A549 (cell line): Measurements from ENCODE around the gene CPA1.

Source experiments
- EP300 ChIP-seq, 2 experiments: fragments of >200 bp; sonication (Bioruptor Twin); formaldehyde crosslinking; IDR thresholded peaks; 2 replicates in 1 of 2; 3 replicates in 1 of 2; pipeline ENCODE4 v1.6.1; 2016 to 2017
- HDAC2 ChIP-seq: fragments of 200-600 bp; sonication (generic); IDR thresholded peaks from 2 replicates; pipeline ENCODE4 v1.6.1; 2016
- HOXA7 ChIP-seq: fragments of 250-450 bp; sonication (Bioruptor Pico); IDR thresholded peaks from 2 replicates; pipeline ENCODE4 v1.5.0; 2020; ENCODE audit warnings: mild to moderate bottlenecking, moderate library complexity
- NPAS2 ChIP-seq: fragments of 250-450 bp; sonication (Bioruptor Pico); IDR thresholded peaks from 2 replicates; pipeline ENCODE4 v1.8.0; 2022; ENCODE audit warnings: mild to moderate bottlenecking, moderate library complexity, borderline replicate concordance
- POLR2A ChIP-seq: IDR thresholded peaks from 2 replicates; pipeline ENCODE4 v1.6.1; 2012; ENCODE audit warnings: mild to moderate bottlenecking, low read length
- SREBF2 ChIP-seq: fragments of 450-650 bp; IDR thresholded peaks from 2 replicates; pipeline ENCODE4 v1.6.1; 2014; ENCODE audit warnings: mild to moderate bottlenecking, moderate library complexity
- TF ChIP-seq, protein P1 (sequence below): fragments of >200 bp; sonication (Bioruptor Twin); formaldehyde crosslinking; IDR thresholded peaks from 3 replicates; pipeline ENCODE4 v1.5.1; 2016
- TF ChIP-seq, protein P2 (sequence below): fragments of 250-450 bp; sonication (Bioruptor Pico); IDR thresholded peaks from 2 replicates; pipeline ENCODE4 v1.5.0; 2021; ENCODE audit warnings: mild to moderate bottlenecking, moderate library complexity, borderline replicate concordance

DNA sequence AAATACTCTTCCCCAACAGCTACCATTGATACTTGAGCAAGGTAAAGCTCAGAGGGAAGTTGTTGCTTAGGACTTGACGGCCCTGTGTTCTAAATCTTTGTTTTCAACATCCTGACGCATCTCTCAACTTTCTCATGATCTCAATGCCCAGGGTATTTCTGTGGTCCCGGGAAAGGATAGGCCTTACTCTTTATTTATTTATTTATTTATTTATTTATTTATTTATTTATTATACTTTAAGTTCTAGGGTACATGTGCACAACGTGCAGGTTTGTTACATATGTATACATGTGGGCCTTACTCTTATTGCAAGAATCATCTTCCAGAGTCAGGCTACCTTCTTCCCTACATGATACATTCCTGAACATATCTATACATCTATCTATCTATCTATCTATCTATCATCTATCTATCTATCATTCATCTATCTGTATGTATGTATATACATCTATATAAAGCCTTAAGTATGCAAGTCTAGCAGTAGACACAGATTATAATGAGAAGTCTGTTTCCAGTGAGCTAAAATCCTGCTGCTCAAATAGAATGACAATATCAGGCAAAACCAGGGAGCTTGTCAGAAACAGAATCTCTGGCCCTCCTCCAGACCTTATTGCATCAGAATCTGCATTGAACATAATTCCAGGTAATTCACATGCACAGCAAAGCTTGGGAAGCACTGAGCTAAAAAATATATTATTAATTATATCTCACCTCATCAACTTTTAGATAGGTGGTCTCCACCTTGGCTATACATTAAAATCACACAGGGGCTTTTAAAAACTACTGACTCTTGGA is 47.8 kb upstream of the CPA1 start:
- TF ChIP-seq, protein P1, sequence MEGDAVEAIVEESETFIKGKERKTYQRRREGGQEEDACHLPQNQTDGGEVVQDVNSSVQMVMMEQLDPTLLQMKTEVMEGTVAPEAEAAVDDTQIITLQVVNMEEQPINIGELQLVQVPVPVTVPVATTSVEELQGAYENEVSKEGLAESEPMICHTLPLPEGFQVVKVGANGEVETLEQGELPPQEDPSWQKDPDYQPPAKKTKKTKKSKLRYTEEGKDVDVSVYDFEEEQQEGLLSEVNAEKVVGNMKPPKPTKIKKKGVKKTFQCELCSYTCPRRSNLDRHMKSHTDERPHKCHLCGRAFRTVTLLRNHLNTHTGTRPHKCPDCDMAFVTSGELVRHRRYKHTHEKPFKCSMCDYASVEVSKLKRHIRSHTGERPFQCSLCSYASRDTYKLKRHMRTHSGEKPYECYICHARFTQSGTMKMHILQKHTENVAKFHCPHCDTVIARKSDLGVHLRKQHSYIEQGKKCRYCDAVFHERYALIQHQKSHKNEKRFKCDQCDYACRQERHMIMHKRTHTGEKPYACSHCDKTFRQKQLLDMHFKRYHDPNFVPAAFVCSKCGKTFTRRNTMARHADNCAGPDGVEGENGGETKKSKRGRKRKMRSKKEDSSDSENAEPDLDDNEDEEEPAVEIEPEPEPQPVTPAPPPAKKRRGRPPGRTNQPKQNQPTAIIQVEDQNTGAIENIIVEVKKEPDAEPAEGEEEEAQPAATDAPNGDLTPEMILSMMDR: no peak
- TF ChIP-seq, protein P2, sequence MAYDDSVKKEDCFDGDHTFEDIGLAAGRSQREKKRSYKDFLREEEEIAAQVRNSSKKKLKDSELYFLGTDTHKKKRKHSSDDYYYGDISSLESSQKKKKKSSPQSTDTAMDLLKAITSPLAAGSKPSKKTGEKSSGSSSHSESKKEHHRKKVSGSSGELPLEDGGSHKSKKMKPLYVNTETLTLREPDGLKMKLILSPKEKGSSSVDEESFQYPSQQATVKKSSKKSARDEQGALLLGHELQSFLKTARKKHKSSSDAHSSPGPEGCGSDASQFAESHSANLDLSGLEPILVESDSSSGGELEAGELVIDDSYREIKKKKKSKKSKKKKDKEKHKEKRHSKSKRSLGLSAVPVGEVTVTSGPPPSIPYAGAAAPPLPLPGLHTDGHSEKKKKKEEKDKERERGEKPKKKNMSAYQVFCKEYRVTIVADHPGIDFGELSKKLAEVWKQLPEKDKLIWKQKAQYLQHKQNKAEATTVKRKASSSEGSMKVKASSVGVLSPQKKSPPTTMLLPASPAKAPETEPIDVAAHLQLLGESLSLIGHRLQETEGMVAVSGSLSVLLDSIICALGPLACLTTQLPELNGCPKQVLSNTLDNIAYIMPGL (CRISPR knock-in tag): no peak
- no peak for TF ChIP-seq POLR2A
- no peak for TF ChIP-seq EP300 (IDR thresholded peaks at IDR 0.05)
- no peak for TF ChIP-seq SREBF2
- no peak for TF ChIP-seq HDAC2
- no peak for TF ChIP-seq HOXA7 (CRISPR knock-in tag)
- no peak for TF ChIP-seq NPAS2 (CRISPR knock-in tag)
